ENCODE measurements around the gene UBC.
"Not testable (repeated sequence)": the region's sequence is repeated elsewhere in the genome, so short reads cannot be mapped to it uniquely, and the experiment has no call there.

The UBC gene

DNA sequence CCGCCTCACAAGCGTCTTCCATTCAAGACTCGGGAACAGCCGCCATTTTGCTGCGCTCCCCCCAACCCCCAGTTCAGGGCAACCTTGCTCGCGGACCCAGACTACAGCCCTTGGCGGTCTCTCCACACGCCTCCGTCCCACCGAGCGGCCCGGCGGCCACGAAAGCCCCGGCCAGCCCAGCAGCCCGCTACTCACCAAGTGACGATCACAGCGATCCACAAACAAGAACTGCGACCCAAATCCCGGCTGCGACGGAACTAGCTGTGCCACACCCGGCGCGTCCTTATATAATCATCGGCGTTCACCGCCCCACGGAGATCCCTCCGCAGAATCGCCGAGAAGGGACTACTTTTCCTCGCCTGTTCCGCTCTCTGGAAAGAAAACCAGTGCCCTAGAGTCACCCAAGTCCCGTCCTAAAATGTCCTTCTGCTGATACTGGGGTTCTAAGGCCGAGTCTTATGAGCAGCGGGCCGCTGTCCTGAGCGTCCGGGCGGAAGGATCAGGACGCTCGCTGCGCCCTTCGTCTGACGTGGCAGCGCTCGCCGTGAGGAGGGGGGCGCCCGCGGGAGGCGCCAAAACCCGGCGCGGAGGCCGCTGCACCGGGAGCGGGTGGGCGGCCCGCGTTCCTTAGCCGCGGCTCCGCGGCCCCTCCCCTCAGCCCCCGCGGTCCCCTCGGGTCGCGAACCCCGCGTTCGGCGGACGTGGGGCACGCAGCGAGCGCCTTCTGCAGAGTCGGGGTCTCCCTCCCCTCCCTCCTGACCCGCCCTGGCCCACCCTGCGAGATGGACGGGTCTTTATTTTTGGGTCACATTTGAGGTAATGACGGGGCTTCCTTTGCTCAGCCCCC lies at the start of gene UBC:
TSS of gene UBC (minus strand) at position 259 of the 847 bp plus-strand sequence. CDS start 879 bp downstream, outside the sequence.
- peak; percentile 85 to 88 for DNase-seq

DNA sequence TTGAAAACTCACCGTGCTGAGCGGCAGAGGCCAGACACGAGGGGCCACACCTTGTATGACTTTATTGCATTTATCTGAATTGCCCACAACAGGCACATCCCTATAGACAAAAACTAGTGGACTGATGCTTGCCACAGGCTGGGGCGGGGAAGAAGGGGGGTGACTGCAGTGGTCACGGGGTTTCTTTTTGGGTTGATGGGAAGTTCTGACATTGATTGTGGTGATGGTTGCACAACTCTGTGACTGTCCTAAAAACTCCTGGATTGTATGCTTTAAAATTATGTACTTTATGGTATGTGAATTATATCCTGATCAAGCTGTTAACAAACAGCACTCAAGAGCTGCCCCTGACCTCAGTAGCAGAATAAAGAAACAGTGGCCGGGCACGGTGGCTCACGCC lies 48.8 kb upstream of the UBC start:
- no peak for DNase-seq

DNA sequence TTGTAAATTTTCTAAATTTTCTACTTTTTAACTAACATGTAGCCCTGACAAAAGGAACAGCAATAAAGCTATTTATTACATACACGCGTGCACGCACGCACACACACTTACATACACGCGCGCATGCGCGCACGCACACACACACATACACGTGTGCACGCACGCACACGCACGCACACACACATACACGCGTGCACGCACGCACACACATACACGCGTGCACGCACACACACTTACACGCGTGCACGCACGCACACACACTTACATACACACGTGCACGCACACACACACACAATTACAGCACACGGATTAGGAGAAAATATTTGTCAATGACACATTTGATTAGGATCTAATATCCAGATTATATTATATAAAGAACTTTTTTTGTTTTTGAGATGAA lies 46.6 kb upstream of the UBC start:
- DNase-seq = no peak

DNA sequence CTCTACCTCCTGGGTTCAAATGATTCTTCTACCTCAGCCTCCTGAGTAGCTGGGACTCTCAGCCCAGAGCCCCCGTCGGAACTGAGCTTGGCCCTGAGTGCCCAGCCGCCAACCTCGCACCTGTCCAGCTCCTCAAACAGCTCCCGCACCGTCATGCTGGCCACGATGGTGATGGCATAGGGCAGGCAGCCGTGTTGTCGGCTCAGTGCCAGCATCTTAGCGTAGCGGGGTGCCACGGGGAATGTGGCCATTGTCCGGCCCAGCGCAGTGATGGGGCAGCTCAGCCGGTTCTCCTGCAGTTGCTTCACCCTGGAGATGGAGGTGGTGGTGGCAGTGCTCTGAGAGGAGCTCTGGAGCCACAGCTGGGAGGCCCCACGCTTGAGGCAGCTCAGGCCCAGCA lies 42.1 kb upstream of the UBC start:
- DNase-seq = no peak

DNA sequence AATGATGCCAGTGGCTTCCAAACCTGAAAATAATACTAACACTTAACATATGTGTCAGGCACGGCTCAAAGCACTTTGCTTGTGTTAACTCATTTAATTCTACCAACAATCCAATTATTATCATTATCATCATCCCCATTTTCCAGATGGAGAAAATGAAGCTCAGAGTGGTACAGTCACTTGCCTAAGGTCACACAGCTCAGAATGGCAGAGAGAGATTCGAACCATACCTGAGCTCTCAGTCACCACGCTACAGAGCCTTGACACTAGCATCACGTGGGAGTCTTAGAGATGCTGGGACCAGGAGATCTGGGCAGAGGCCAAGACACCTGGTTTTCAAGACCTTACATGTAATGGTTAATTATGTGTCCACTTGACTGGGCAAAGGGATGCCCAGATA lies 40.3 kb upstream of the UBC start:
- no peak for DNase-seq

DNA sequence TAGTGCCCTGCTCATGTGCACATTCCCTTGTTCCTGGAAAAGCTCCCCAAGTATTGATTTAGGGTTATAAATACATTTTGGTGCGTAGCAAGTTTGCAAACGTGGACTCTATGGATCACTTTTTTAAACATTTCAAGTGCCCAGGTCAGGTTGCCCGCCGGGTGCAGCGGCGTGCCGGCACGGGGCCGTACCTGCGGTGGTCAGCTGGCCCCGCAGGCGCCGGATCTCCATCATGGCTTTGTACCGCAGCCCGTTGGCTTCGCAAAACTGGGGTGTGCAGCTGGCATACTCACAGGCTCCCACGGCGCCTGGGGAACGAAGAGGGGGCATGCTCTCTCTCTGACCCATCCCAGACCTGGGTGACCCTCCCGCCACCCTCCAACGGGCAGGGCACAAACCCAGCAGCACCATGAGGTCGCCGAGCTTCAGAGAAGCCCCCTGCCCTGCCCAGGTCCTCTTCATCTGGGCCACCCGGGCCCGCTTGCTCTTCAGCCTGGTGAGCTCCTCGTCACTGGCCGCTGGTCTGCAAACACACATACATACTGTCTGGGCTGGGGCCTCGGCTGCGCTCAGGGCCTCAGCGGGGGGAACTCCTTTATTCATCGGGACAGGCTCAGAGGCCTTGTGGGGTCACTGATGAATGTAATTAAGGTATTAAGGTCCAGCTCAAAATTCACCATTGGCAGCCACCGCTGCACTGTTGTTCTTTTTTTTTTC lies 39.4 kb upstream of the UBC start:
- no peak for DNase-seq

DNA sequence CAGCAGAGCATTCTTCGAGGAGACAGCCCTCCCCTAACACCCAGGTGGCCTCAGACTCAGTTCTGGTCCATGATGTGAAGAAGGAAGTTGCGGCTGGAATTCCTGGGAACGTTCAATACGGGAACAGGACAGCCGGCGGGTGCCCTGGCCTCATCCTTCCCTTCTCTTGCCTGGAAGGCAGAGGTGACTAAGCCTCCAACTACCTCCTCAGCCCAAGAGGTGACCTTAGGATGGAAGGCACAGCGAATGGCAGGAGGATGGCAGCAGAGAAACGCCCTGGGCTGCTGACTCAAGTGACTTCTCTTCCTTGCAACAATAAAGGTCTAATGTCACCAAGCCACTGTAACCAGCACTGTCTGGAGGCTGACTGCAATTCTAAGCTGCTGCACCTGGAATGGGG lies 38.4 kb upstream of the UBC start:
- no peak for DNase-seq

DNA sequence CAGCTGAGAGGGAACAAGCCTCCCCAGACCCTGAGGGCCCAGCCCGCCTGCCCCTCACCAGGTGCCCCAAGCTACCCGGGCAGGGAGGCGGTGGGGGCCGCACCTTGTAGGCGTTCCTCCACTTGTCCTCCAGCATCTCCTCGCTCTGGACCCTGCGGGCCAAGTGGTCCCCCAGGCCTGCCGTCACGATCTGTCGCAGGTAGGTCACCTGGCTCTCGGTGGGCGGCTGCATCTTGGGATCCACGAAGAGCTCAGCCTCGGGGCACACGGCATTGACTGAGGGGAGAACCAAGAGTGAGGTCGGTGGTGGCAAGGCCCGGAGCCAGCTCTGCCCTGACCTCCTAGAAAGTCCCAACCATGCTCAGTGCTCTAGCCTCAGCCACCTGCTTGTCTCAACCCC lies 37.8 kb upstream of the UBC start:
- DNase-seq = no peak

DNA sequence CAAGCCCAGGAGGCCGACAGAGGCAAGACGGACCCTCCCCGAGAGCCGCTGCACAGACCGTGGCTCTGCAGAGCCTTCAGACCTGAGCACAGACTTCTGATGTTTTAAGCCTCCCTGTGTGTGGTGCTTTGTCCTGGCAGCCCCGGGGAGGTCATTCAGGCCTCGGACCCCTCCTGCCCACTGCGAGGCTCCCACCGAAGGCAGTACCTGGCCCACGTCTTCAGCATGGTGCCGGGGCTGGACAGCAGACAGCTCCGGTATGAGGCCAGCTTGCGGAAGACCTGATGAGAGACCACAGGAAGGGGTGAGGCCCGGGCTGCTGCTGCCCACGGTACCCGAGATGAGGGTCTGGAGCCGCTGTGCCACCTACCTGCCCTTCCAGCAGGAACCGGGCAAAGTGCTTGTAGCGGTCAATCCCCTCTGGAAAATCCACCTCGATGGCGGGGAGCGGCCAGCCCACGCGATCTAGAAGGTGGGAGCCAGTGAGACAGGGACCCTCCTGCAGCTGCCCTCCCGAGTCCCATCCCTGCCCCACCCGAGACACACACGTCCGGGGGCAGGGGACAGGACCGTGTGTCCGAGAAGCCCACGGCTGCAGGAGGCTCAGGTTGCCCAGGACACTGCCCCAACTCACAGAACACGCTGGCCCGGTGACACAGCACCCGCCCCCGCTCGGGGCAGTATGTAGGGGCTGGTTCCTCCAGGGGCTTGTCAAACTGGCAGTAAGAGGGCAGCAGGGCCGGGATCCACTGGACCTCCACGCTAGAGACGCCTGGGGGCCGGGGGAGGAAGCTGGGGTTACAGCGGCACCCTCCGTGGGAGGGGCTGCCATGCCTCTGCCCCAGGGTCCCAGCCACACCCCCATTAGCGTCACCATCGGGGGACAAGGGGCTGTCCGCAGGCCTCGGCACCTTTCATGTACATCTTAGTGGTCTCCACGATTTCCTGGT lies 35.6 kb upstream of the UBC start:
- DNase-seq = no peak

DNA sequence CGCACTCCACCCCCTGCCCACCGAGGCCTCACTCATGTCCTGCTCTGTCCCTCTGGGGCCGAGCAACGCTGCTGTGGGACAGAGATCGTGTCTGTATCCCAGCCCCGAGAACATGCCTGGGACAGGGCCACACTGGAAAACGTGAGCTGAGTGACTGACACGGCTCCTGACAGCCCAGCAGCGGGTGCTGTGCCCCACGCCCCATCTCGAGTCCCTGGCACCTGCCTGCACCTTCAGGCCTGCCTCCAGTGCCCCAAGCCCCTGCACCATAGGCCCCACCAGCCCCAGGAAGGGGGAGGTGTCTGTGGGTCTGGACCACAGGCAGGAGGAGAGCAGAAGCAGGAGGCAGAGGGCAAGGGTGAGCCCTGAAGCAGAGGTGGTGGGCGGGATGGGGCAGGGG lies 34.6 kb upstream of the UBC start:
- DNase-seq = no peak

DNA sequence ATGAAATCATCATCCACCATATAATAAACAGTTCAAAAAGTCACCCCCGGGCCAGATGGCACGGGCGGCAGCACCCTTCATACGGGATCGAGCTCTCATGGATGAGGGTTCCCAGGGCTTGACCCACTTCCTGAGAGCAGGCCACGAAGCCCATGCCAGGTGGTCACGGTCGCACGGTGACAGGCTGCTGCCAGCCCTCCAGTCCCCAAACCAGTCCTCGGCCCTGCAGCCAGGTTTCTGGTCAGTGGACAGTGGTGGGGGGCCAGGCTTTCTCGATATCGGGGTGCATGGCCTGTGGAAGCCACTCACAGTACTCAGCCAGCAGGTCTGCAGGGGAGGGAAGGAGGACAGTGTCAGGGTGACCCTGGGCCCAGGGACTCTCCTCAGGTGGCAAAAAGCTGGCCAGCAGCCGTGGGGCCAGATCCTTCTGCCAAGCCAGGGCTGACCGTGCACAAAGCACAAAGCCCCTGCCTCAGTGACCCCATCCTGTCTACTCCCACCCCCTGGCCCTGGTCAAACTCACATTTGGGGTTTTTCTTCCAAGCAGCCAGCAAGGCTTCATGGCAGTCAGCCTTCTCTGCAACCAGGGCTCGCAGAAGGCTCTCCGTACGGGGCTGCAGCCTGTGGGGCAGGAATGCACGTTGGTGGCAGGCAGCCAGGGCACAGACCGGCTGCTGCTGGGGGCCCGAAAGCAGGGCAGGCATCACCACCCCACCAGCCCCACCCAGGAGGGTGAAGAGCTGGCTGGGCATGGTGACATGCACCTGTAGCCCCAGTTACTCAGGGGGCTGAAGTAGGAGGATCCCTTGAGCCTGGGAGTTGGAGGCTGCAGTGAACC lies 33.3 kb upstream of the UBC start:
- no peak for DNase-seq

DNA sequence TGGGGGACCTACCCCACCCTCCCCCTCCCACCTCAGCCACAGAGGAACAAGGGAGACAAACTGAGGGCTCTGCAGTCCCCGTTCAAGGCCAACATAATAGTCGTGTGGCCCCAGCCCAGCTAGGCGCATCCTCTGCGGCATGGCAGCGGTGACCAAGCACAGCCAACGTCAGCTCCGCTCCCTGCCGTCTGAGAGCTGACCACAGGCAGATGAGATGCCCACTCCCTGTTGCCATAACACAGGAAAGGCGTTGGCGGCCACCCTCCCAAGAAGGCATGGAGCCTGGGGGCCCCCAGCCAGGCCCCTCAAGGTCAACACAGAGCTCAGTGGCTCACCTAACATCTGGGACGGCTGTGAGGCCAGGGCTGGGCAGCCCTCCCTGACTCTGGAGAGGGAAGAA lies 32.6 kb upstream of the UBC start:
- no peak for DNase-seq

DNA sequence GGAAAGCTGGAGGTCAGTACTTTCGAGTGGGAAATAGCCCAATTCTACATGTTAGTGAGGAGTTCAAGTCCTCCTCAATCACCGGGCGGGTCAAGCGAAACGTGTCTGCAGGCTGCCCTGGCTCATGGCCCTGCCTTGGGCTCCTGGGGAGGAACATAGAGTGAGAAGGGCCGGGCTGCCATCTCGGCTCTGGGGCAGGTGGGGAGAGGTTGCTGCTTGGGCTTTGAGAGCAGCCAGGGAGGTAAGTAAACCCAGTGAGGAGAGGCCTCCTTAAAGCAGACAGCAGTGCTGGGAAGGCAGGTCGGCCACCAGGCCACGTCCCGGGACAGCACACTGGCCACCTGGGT lies 32.0 kb upstream of the UBC start:
- no peak for DNase-seq

DNA sequence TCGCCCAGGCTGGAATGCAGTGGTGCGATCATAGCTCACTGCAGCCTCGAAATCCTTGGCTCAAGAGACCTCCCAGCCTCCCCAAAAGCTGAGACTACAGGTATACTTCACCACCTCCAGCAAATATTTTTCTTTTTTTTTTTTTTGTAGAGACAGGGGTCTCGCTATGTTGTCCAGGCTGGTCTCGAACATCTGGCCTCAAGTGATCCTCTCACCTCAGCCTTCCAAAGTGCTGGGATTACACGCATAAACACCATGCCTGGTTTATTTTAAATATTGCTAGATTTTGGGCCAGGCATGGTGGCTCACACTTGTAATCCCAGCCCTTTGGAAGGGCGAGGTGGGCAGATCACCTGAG lies 26.7 kb upstream of the UBC start:
- no peak for DNase-seq

DNA sequence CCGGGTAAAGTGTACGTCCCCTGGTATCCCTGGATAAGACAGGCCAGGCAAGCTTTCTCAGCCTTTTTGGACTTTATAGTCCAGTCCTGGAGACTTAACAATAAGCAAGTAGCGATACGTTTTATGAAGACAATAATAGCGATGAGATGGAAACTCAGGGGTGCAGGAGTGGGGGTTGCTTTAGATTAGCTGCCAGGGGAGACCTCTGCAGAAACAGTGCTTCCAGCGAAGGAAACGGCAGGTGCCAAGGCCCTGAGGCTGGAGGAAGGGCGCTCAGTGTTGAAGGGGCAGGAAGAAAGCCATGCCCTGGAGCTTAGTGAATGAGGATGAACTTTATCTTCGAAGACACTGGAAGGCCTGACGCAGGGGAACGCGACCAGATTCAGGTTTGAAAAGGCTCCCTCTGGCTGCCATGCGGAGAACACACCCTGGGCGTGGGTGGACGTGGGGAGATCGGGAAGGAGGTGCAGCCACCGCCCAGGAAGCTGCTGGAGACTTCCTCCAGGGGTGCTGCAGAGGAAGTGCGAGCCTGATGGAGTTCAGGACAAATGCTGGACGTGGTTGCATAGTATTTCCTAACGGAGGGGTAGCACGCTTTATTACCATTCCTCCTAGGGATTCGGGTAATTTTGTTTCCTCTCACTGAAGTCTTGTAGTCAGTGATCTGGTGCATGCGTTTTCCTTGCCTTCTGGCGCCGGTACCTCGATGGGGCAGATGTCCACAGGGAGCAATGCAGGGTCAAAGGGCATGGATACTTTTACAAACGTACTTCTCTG lies 26.1 kb upstream of the UBC start:
- DNase-seq = peak; percentile 79 to 84

DNA sequence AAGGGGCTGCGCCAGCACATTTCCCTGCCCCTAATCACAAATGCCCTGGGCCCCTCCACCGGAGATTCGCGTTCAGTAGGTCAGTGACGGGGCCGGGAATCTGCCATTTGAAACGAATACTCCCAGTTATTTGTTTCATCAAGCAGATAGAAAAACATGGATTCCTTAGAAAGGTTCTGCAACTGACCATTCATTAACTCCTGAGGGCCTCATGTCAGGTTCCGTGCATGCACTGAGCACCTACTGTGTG lies 25.6 kb upstream of the UBC start:
- DNase-seq = no peak

DNA sequence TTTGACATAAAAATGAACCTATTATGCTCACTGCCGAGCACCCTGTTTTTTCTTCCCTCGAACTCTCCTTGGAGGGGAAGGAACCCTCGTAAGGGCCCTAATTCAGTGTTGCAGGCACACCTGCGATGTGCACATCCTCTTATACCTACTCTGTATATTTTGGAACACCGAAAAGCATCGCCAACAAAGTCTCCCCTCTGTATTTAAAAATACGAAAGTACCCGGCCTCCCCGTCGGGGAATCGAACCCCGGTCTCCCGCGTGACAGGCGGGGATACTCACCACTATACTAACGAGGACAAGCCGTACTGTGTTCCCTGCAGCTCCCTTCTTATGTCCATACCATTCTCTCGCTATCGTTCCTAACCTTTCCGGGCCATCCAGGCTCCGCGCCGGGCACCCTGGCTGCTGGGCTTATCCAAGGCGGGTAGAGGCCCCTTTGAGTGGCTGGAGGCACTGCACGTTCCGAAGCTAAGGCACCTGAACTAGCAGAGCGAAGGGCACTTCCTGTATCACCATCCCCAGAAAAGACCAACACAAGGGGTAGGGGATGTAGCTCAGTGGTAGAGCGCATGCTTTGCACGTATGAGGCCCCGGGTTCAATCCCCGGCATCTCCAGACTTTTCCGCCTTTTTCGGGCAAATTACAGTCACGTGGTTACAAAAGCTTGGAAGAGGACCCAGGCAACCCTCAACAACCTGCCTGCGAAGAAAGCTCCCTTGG lies 25.1 kb upstream of the UBC start:
- peak; percentile 87 to 93 for DNase-seq

DNA sequence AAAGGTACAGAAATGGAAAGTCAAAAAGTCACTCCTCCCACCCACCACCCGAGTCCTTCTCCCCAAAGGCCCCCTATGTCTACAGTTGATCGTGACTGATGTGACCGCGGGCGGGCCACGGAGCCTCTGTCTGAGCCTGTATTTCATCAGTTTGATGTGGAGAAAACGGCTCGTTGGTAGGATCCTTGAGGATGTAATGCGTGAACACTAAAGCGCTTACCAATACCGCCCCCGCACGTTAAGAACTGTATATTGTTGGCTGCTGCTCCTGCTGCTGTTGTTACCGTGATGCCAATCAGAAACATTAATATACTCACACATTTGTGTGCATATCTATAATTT lies 24.6 kb upstream of the UBC start:
- no peak for DNase-seq

DNA sequence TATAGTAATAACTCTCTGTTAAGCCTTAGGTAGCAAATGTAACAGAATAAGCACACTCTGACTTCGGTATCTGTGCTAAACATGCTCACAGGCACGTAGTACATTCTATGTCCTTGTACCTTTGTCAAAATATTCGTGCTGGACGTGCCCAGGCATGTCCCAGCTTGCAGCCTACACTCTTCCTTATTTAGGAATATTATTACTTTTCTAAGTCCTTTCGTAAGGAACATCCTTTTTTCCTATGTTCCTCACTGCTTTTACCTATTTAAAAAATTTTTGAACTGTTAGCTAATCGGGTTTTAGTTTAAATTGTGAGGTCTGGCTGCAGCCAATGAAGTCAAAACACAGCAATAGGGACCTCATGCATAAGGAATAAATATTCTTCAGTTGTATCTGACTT lies 24.1 kb upstream of the UBC start:
- no peak for DNase-seq

DNA sequence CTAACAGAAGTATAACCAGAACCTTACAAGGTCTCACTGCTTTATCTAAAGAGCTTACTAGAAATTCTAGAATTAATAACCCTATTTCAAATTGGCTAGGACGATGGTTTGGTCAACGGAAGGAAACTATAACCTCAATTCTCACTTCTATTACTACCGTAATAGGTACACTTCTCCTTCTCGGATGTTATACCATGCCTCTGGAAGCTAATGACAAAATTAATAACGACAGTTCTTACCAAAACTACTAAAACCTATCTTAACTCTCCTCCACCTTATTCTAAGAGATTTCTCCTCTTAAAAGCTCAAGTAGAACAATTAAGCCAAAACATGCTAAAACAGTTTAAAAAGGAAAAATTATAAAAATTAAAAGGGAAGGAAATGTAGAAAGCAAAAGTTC lies 23.7 kb upstream of the UBC start:
- no peak for DNase-seq

DNA sequence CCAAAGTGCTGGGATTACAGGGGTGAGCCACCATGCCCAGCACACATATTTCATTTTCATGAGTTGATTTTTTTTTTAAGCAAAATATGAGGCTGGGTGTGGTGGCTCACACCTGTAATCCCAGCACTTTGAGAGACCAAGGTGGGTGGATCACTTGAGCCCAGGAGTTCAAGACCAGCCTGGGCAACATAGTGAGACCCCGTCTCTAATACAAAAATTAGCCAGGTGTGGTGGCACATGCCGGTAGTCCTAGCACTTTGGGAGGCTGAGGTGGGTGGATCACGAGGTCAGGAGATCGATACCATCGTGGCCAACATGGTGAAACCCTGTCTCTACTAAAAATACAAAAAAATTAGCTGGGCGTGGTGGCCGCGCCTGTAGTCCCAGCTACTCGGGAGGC lies 17.1 kb upstream of the UBC start:
- DNase-seq = not testable (repeated sequence)

DNA sequence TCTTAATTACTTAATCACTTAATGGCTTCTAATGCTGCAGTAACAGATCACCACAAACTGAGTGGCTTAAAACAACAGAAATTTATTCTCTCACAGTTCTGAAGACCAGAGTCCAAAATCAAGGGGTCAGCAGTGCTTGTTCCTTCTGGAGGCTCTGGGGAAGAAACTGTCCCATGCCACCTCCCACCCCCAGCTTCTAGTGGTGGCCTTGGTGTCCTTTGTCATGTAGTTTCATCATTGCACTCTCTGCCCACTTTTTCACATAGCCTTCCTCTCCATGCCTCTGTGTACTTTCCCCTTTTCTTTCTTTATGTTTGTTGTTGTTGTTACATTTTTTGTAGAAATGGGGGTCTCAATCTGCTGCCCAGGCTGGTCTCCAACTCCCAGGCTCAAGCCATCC lies 16.1 kb upstream of the UBC start:
- DNase-seq = no peak
